GM12891 (cell line): ENCODE data around the gene FAM47E.

ENCODE experiments used
- PAX5 ChIP-seq: IDR thresholded peaks from 2 replicates; pipeline ENCODE4 v1.6.1; 2011; ENCODE audit warnings: low read length, moderate library complexity, mild to moderate bottlenecking; ENCODE audit not compliant: insufficient read depth, severe bottlenecking
- POLR2A ChIP-seq: IDR thresholded peaks from 2 replicates; pipeline ENCODE4 v1.6.1; 2011; ENCODE audit warnings: low read depth, low read length, control low read depth
- POLR2AphosphoS5 ChIP-seq: IDR thresholded peaks from 2 replicates; pipeline ENCODE4 v1.6.1; 2011; ENCODE audit warnings: low read depth, low read length, control low read depth
- SPI1 ChIP-seq: IDR thresholded peaks from 2 replicates; pipeline ENCODE4 v1.6.1; 2011; ENCODE audit warnings: low read depth, low read length, control low read depth
- TAF1 ChIP-seq: IDR thresholded peaks from 2 replicates; pipeline ENCODE4 v1.6.1; 2011; ENCODE audit warnings: low read depth, low read length, control low read depth

- no peak for TF ChIP-seq POLR2AphosphoS5
- no peak for TF ChIP-seq POLR2A
- TF ChIP-seq SPI1 = no peak
- TF ChIP-seq TAF1 = no peak
- TF ChIP-seq PAX5 = no peak
These were observed 559 bp upstream of the FAM47E start for GRCh38 chr4:76250962-76251361.
